HEK293T (cell line): ENCODE measurements around the gene GABBR2.

Experiments
- CTCF ChIA-PET: fragments of 350-600 bp; formaldehyde crosslinking; extraction: SDS; loops from one replicate; lab custom pipeline; 2021; ENCODE audit warnings: antibody characterized with exemption, inconsistent platforms; lab: Yijun Ruan, JAX
- POLR2A ChIA-PET: fragments of 350-600 bp; formaldehyde crosslinking; extraction: SDS; loops from one replicate; lab custom pipeline; 2020; ENCODE audit warnings: antibody characterized with exemption, inconsistent platforms; lab: Yijun Ruan, JAX
- DNase-seq: peaks from one replicate; pipeline ENCODE4 v3.0.0; 2012; ENCODE audit warnings: mixed read lengths; ENCODE audit errors: extremely low spot score
- ARNT ChIP-seq: fragments of 450-650 bp; IDR thresholded peaks from 2 replicates; pipeline ENCODE4 v1.6.1; 2017; ENCODE audit warnings: mild to moderate bottlenecking
- BHLHE40 ChIP-seq: fragments of 450-650 bp; IDR thresholded peaks from 2 replicates; pipeline ENCODE4 v1.6.1; 2016; ENCODE audit warnings: mild to moderate bottlenecking, moderate library complexity, borderline replicate concordance
- CTBP1 ChIP-seq: fragments of 450-650 bp; IDR thresholded peaks from 2 replicates; pipeline ENCODE4 v1.6.1; 2016; ENCODE audit warnings: borderline replicate concordance
- ELF4 ChIP-seq: fragments of 450-650 bp; IDR thresholded peaks from 2 replicates; pipeline ENCODE4 v1.6.1; 2017; ENCODE audit warnings: antibody characterized with exemption
- FOXA1 ChIP-seq: fragments of 450-650 bp; IDR thresholded peaks from 2 replicates; pipeline ENCODE4 v1.6.1; 2016; ENCODE audit warnings: mild to moderate bottlenecking
- FOXK2 ChIP-seq: fragments of 450-650 bp; IDR thresholded peaks from 2 replicates; pipeline ENCODE4 v1.6.1; 2016; ENCODE audit warnings: mild to moderate bottlenecking
- FOXM1 ChIP-seq: fragments of 450-650 bp; IDR thresholded peaks from 2 replicates; pipeline ENCODE4 v1.6.1; 2017; ENCODE audit warnings: mild to moderate bottlenecking, borderline replicate concordance
- HDGF ChIP-seq: fragments of 450-650 bp; IDR thresholded peaks from 2 replicates; pipeline ENCODE4 v1.6.1; 2017; ENCODE audit warnings: antibody characterized with exemption, borderline replicate concordance
- L3MBTL2 ChIP-seq: fragments of 450-650 bp; conservative IDR thresholded peaks from 2 replicates; pipeline ENCODE4 v1.6.1; 2016; ENCODE audit warnings: mild to moderate bottlenecking
- LEF1 ChIP-seq: fragments of 450-650 bp; IDR thresholded peaks from 2 replicates; pipeline ENCODE4 v1.6.1; 2017; ENCODE audit warnings: mild to moderate bottlenecking, borderline replicate concordance
- NFRKB ChIP-seq: fragments of 450-650 bp; IDR thresholded peaks from 2 replicates; pipeline ENCODE4 v1.6.1; 2016; ENCODE audit warnings: mild to moderate bottlenecking, moderate library complexity
- PKNOX1 ChIP-seq: fragments of 450-650 bp; IDR thresholded peaks from 2 replicates; pipeline ENCODE4 v1.6.1; 2016
- SP1 ChIP-seq: fragments of 450-650 bp; IDR thresholded peaks from 2 replicates; pipeline ENCODE4 v1.6.1; 2017
- SUZ12 ChIP-seq: fragments of 450-650 bp; IDR thresholded peaks from 2 replicates; pipeline ENCODE4 v1.6.1; 2016; ENCODE audit warnings: mild to moderate bottlenecking
- TARDBP ChIP-seq: fragments of 450-650 bp; IDR thresholded peaks from 2 replicates; pipeline ENCODE4 v1.6.1; 2016
- ZNF384 ChIP-seq: fragments of 450-650 bp; IDR thresholded peaks from 2 replicates; pipeline ENCODE4 v1.6.1; 2016

Gene GABBR2

GRCh38 chr9:98521141-98521540 lies 187.6 kb downstream of the GABBR2 start:
- DNase-seq = no peak
- ChIA-PET CTCF (no interaction called here), POLR2A (no interaction called here)
- no peak for TF ChIP-seq BHLHE40
- no peak for TF ChIP-seq SP1
- no peak for TF ChIP-seq ARNT
- TF ChIP-seq FOXK2 = no peak

GRCh38 chr9:98520221-98520960 lies 188.3 kb downstream of the GABBR2 start:
- ChIA-PET POLR2A (no interaction called here), CTCF (no interaction called here)
- DNase-seq = no peak
- TF ChIP-seq SUZ12 = no peak
- no peak for TF ChIP-seq FOXM1

- TF ChIP-seq BHLHE40 (no peak), FOXK2 (no peak), PKNOX1 (no peak), TARDBP (no peak), SP1 (no peak), HDGF (no peak), L3MBTL2 (no peak), SUZ12 (no peak), CTBP1 (no peak), FOXM1 (no peak), ZNF384 (no peak), NFRKB (no peak), ELF4 (no peak)
- ChIA-PET POLR2A (no interaction called here), CTCF (no interaction called here)
- DNase-seq = no peak
Observed at GRCh38 chr9:98519641-98520040, 189.1 kb downstream of the GABBR2 start.

- no peak for DNase-seq
- ChIA-PET CTCF (no interaction called here), POLR2A (no interaction called here)
- TF ChIP-seq ELF4 = no peak
- no peak for TF ChIP-seq SUZ12
- no peak for TF ChIP-seq ZNF384
- TF ChIP-seq NFRKB = no peak
- no peak for TF ChIP-seq SP1
- TF ChIP-seq PKNOX1 = no peak
- TF ChIP-seq FOXA1 = no peak
- no peak for TF ChIP-seq ARNT
- TF ChIP-seq CTBP1 = no peak
Observed at GRCh38 chr9:98518556-98518955, 190.2 kb downstream of the GABBR2 start.

- ChIA-PET POLR2A (no interaction called here), CTCF (interaction anchor here (0.6 to 1.5 kb wide), 2 partner anchors 14 to 29 kb away, joined by 3 to 5 read pairs; no protein-coding TSS in a partner anchor)
- TF ChIP-seq BHLHE40 = no peak
- TF ChIP-seq PKNOX1 = no peak
- TF ChIP-seq ELF4 = no peak
- no peak for TF ChIP-seq TARDBP
- TF ChIP-seq FOXK2 = no peak
- TF ChIP-seq CTBP1 = no peak
- TF ChIP-seq NFRKB = no peak
- TF ChIP-seq FOXA1 = no peak
- no peak for TF ChIP-seq FOXM1
- TF ChIP-seq SP1 = no peak
- no peak for TF ChIP-seq SUZ12
- TF ChIP-seq ARNT = no peak
- TF ChIP-seq LEF1 = no peak
- TF ChIP-seq HDGF = no peak
- TF ChIP-seq ZNF384 = no peak
- no peak for TF ChIP-seq L3MBTL2
- no peak for DNase-seq
Observed at GRCh38 chr9:98517761-98518160, 191.0 kb downstream of the GABBR2 start.

- ChIA-PET CTCF (interaction anchor here (0.6 to 1.5 kb wide), 2 partner anchors 15 to 29 kb away, joined by 3 to 5 read pairs; no protein-coding TSS in a partner anchor), POLR2A (no interaction called here)
- no peak for DNase-seq
- no peak for TF ChIP-seq FOXA1
Observed at GRCh38 chr9:98516897-98517503, 191.7 kb downstream of the GABBR2 start.
